Testis (tissue), 2 donors: Measurements from ENCODE around the gene SDHAF2.

Experiments
- POLR2A ChIP-seq: fragments of 450-650 bp; IDR thresholded peaks from one replicate; pipeline ENCODE4 v1.6.1; 2017; ENCODE audit warnings: antibody characterized with exemption, mild to moderate bottlenecking, moderate library complexity
- TF ChIP-seq, protein P1 (sequence below), 3 experiments: fragments of 450-650 bp in 2 of 3; fragments of 200-600 bp in 1 of 3; sonication (generic) in 1 of 3; IDR thresholded peaks; one replicate each; pipeline ENCODE4 v1.5.1; 2016 to 2019; ENCODE audit warnings: antibody characterized with exemption in 3 of 3, mild to moderate bottlenecking in 2 of 3, moderate library complexity in 1 of 3

DNA sequence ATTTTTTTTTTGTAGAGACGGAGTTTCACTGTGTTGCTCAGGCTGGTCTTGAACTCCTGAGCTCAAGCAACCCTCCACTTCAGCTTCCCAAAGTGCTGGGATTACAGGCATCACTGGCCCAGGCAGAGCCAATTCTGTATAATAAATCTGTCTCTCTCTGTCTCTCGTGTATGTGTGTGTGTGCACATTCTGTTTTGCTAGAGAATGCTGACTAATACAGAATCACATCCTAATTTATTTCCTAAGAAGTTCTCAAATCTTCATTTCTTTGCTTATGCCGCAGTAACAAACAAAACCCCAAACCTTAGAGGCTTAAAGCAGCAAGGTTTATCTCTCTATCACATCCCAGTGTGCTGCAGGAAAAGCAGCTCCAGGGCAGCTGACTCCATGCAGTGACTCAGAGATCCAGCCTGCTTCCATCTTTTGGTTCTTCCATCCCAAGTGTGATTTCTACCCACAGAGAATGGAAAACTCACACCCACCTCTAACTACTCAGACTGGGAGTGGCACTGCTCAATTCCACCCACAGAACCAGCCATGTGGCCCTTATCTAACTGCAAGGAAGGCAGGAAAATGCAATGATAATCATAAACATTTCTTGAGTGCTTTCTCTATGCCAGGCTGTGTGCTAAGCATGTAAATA, 43.6 kb downstream of the SDHAF2 start:
- TF ChIP-seq, protein P1, sequence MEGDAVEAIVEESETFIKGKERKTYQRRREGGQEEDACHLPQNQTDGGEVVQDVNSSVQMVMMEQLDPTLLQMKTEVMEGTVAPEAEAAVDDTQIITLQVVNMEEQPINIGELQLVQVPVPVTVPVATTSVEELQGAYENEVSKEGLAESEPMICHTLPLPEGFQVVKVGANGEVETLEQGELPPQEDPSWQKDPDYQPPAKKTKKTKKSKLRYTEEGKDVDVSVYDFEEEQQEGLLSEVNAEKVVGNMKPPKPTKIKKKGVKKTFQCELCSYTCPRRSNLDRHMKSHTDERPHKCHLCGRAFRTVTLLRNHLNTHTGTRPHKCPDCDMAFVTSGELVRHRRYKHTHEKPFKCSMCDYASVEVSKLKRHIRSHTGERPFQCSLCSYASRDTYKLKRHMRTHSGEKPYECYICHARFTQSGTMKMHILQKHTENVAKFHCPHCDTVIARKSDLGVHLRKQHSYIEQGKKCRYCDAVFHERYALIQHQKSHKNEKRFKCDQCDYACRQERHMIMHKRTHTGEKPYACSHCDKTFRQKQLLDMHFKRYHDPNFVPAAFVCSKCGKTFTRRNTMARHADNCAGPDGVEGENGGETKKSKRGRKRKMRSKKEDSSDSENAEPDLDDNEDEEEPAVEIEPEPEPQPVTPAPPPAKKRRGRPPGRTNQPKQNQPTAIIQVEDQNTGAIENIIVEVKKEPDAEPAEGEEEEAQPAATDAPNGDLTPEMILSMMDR (IDR thresholded peaks at IDR 0.05), result no peak
- TF ChIP-seq POLR2A, result no peak
